HepG2 (cell line): Measurements from ENCODE around the gene GRIP1. TPM values are rescaled to one million over a fixed set of nuclear protein-coding genes. Genes with fewer than 3 reads are reported as not detected.

ENCODE experiments used
- ATAC-seq: fragments of 200-7000 bp; cut with Tn5 transposase; 3 replicates; pipeline ENCODE4 v1.9.1; 2020; ENCODE audit warnings: mild to moderate bottlenecking, moderate library complexity
- BruUV-seq: library from RNA; stranded (reverse); fragments of 400-500 nt; replicated peaks from 2 replicates; lab custom pipeline; 2021; lab: Mats Ljungman, UMichigan
- CTCF ChIA-PET: fragments of 300-600 bp; formaldehyde crosslinking; extraction: SDS; loops from one replicate; lab custom pipeline; 2021; ENCODE audit warnings: low total read pairs, inconsistent platforms, low intra/inter-chr PET ratio; lab: Yijun Ruan, JAX
- POLR2A ChIA-PET: fragments of 350-600 bp; sonication (Branson Sonifier 250); formaldehyde crosslinking; loops from one replicate; lab custom pipeline; 2020; ENCODE audit warnings: antibody characterized with exemption, inconsistent platforms; lab: Yijun Ruan, JAX
- DNase-seq: peaks from one replicate; pipeline ENCODE4 v3.0.0-alpha.2; 2015; ENCODE audit warnings: low spot score
- FAIRE-seq: peaks from 3 replicates; lab custom pipeline; 2011; peaks lifted over from hg19 to GRCh38; lab: Jason Lieb, UNC
- H2AFZ ChIP-seq: one replicate; pipeline ENCODE4 v1.6.1; 2011; ENCODE audit warnings: low read length, inconsistent platforms
- H3K27ac ChIP-seq: fragments of 300-600 bp; 3 replicates; pipeline ENCODE4 v1.8.0; 2011; ENCODE audit warnings: mixed run types, mild to moderate bottlenecking, mixed read lengths, low read length, inconsistent platforms; ENCODE audit not compliant: insufficient read depth; ENCODE audit errors: extremely low read length
- H3K27me3 ChIP-seq, 2 experiments: fragments of 200-600 bp in 1 of 2; 2 replicates in 1 of 2; 3 replicates in 1 of 2; pipeline versions ENCODE4 v1.6.0 to v1.8.0; 2011; ENCODE audit warnings: low read length in 2 of 2, mild to moderate bottlenecking in 2 of 2, moderate library complexity in 2 of 2, inconsistent platforms in 1 of 2; ENCODE audit not compliant: insufficient read depth in 2 of 2, control insufficient read depth in 1 of 2
- H3K36me3 ChIP-seq, 2 experiments: fragments of 200-600 bp in 1 of 2; replicated peaks in 1 of 2; 2 replicates in 1 of 2; 3 replicates in 1 of 2; pipeline versions ENCODE4 v1.5.1 to v1.8.0; 2011; ENCODE audit warnings: low read length in 2 of 2, inconsistent platforms in 1 of 2; ENCODE audit not compliant: insufficient read depth in 2 of 2, control insufficient read depth in 1 of 2
- H3K4me1 ChIP-seq: 2 replicates; pipeline ENCODE4 v1.5.1; 2012; ENCODE audit warnings: low read length, inconsistent platforms; ENCODE audit not compliant: insufficient read depth
- H3K4me2 ChIP-seq: 2 replicates; pipeline ENCODE4 v1.6.0; 2011; ENCODE audit warnings: low read depth, low read length, inconsistent platforms
- H3K4me3 ChIP-seq, 3 experiments: fragments of 200-600 bp in 1 of 3; sonication (generic), shearing (Covaris generic) in 1 of 3; replicated peaks in 1 of 3; 2 replicates each; pipeline ENCODE4 v1.5.1; 2011 to 2016; ENCODE audit warnings: low read length in 3 of 3, inconsistent platforms in 2 of 3, low read depth in 2 of 3, mild to moderate bottlenecking in 2 of 3, control low read depth in 1 of 3, mixed read lengths in 1 of 3; ENCODE audit not compliant: insufficient read depth in 1 of 3
- H3K79me2 ChIP-seq: one replicate; pipeline ENCODE4 v1.6.1; 2011; ENCODE audit warnings: low read length, inconsistent platforms; ENCODE audit not compliant: insufficient read depth
- H3K9ac ChIP-seq: 2 replicates; pipeline ENCODE4 v1.6.0; 2011; ENCODE audit warnings: mild to moderate bottlenecking, low read depth, low read length, inconsistent platforms; ENCODE audit not compliant: insufficient read depth
- H3K9me3 ChIP-seq: 2 replicates; pipeline ENCODE4 v1.5.1; 2012; ENCODE audit warnings: mild to moderate bottlenecking, low read length
- H4K20me1 ChIP-seq: 2 replicates; pipeline ENCODE4 v1.6.0; 2011; ENCODE audit warnings: inconsistent platforms, mild to moderate bottlenecking, low read length, moderate library complexity; ENCODE audit not compliant: insufficient read depth
- ADNP ChIP-seq: sonication (generic); formaldehyde crosslinking; IDR thresholded peaks from 2 replicates; pipeline ENCODE4 v1.4.0; 2020; ENCODE audit warnings: missing genetic modification reagents
- CAMTA2 ChIP-seq: sonication (generic); formaldehyde crosslinking; IDR thresholded peaks from 2 replicates; pipeline ENCODE4 v1.4.0; 2020; ENCODE audit warnings: mild to moderate bottlenecking, missing genetic modification reagents, borderline replicate concordance
- CEBPG ChIP-seq: IDR thresholded peaks from 2 replicates; pipeline ENCODE4 v1.6.1; 2016
- EHMT2 ChIP-seq: fragments of 200-600 bp; sonication (generic); IDR thresholded peaks from 2 replicates; pipeline ENCODE4 v1.7.0; 2017; ENCODE audit warnings: antibody characterized with exemption, low read depth, low read length, borderline replicate concordance
- ERF ChIP-seq: IDR thresholded peaks from 2 replicates; pipeline ENCODE4 v1.6.1; 2018; ENCODE audit warnings: missing biosample characterization, missing genetic modification reagents
- FLYWCH1 ChIP-seq: sonication (generic); formaldehyde crosslinking; IDR thresholded peaks from 2 replicates; pipeline ENCODE4 v1.8.1; 2023; ENCODE audit warnings: mild to moderate bottlenecking, missing genetic modification reagents
- KMT2B ChIP-seq: IDR thresholded peaks from 2 replicates; pipeline ENCODE4 v1.6.1; 2016; ENCODE audit warnings: missing genetic modification reagents, missing compliant biosample characterization
- RFX5 ChIP-seq: IDR thresholded peaks from 2 replicates; pipeline ENCODE4 v1.6.1; 2011; ENCODE audit warnings: low read depth, low read length, improper control_type of control experiment
- SMYD3 ChIP-seq: sonication (generic); formaldehyde crosslinking; IDR thresholded peaks from 2 replicates; pipeline ENCODE4 v1.8.1; 2023; ENCODE audit warnings: mild to moderate bottlenecking, missing genetic modification reagents
- TAF15 ChIP-seq: fragments of 200-400 bp; formaldehyde crosslinking; IDR thresholded peaks from one replicate; pipeline ENCODE4 v1.6.1; 2018; ENCODE audit warnings: mild to moderate bottlenecking, low read depth, low read length; ENCODE audit not compliant: poor library complexity, severe bottlenecking
- TBX3 ChIP-seq: fragments of 450-650 bp; IDR thresholded peaks from 2 replicates; pipeline ENCODE4 v1.6.1; 2017; ENCODE audit warnings: antibody characterized with exemption, mild to moderate bottlenecking, inconsistent platforms, borderline replicate concordance
- TCF7 ChIP-seq: sonication (generic); IDR thresholded peaks from 2 replicates; pipeline ENCODE4 v1.6.1; 2016; ENCODE audit warnings: antibody characterized with exemption, low read depth
- ZFP1 ChIP-seq: IDR thresholded peaks from 2 replicates; pipeline ENCODE4 v1.6.1; 2016
- ZNF225 ChIP-seq: sonication (generic); formaldehyde crosslinking; IDR thresholded peaks from 2 replicates; pipeline ENCODE4 v1.4.0; 2020; ENCODE audit warnings: mild to moderate bottlenecking, missing genetic modification reagents
- ZNF251 ChIP-seq: sonication (generic); formaldehyde crosslinking; IDR thresholded peaks from 2 replicates; pipeline ENCODE4 v1.9.0; 2021; ENCODE audit warnings: mild to moderate bottlenecking, missing genetic modification reagents
- ZNF430 ChIP-seq: sonication (generic); formaldehyde crosslinking; IDR thresholded peaks from 2 replicates; pipeline ENCODE4 v1.9.0; 2021; ENCODE audit warnings: mild to moderate bottlenecking, missing genetic modification reagents
- ZNF530 ChIP-seq: sonication (generic); formaldehyde crosslinking; IDR thresholded peaks from 2 replicates; pipeline ENCODE4 v1.5.0; 2020; ENCODE audit warnings: low read depth, mild to moderate bottlenecking, missing genetic modification reagents
- ZSCAN29 ChIP-seq: sonication (generic); formaldehyde crosslinking; conservative IDR thresholded peaks from 2 replicates; pipeline ENCODE4 v1.4.0; 2020; ENCODE audit warnings: mild to moderate bottlenecking, missing genetic modification reagents
- WGBS: methylation state at CpG from one replicate; pipeline ENCODE4 v1.1.6; 2017; ENCODE audit warnings: low lambda C conversion rate; 5-methylcytosine and 5-hydroxymethylcytosine counted together
- in situ Hi-C: cut with HindIII; loops from 2 replicates; pipeline ENCODE4 v1.10.0; 2017; ENCODE audit warnings: low pct_unique_long_range_greater_than_20kb; ENCODE audit not compliant: extremely low pct_ligation_motif_present
- intact Hi-C: fragments of 100-400 bp; cut with micrococcal nuclease; formaldehyde crosslinking; loops from one replicate; pipeline ENCODE4 v1.10.0; 2022; ENCODE audit not compliant: unreplicated experiment
- polyA plus RNA-seq, 8 experiments: library from polyadenylated mRNA; depleted of rRNA in 3 of 8; stranded (reverse) in 7 of 8; unstranded in 1 of 8; fragments of >200 nt; fragmentation: Illumina TruSeq in 4 of 8; extraction: Trizol in 4 of 8; gene quantifications; 2 replicates each; pipeline versions ENCODE4 v1.2.1 to v1.2.3, GENCODE V29; 2011 to 2016; ENCODE audit warnings: low read depth in 4 of 8, missing spikeins in 1 of 8, mixed read lengths in 1 of 8; ENCODE audit not compliant: insufficient read depth in 1 of 8
- total RNA-seq, 5 experiments: library from RNA; depleted of rRNA; stranded (reverse); fragments of >200 nt; fragmentation: Illumina TruSeq; extraction: Trizol; gene quantifications; 2 replicates each; pipeline ENCODE4 v1.2.3, GENCODE V29; 2016; ENCODE audit warnings: low read depth in 1 of 5
- TF ChIP-seq, protein P1 (sequence below), 2 experiments: sonication (generic) in 1 of 2; formaldehyde crosslinking in 1 of 2; IDR thresholded peaks; 2 replicates each; pipeline versions ENCODE4 v1.5.1 to v1.6.1; 2011 to 2020; ENCODE audit warnings: borderline replicate concordance in 1 of 2, low read depth in 1 of 2, low read length in 1 of 2, mild to moderate bottlenecking in 1 of 2, missing genetic modification reagents in 1 of 2, moderate library complexity in 1 of 2
- TF ChIP-seq, protein P2 (sequence below): sonication (generic); formaldehyde crosslinking; IDR thresholded peaks from 2 replicates; pipeline ENCODE4 v1.5.0; 2020; ENCODE audit warnings: mild to moderate bottlenecking, missing genetic modification reagents

GRIP1 gene
- total and polyA plus RNA-seq, 2 of the 13 experiments (the other 11 are each of a cell fraction or from before 2014, with no cell fraction given) = not detected

DNA sequence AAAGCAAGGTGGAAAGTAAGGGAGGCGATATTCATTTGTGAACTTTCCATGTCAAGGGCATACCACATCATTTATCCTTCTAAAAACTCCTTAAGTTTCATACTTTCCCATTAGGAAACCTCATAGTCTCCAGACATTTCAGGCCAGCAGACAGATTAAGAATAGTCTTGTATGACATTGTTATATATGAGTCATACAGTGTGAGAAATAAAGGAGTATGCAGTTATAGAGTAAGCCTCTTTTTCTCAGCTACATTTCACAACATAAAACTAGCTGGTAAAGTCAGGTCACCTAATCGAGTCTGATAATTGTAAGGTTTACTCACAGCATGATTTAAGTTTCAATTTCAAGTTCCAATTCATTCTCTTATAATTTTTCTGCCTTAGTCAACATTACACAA lies 164.3 kb downstream of the GRIP1 start:
- no peak overlapping the region for H2AFZ ChIP-seq
- H3K9me3 ChIP-seq = no peaks in the 10 kb centered on the region
- in situ Hi-C loops = no loop called here
- H4K20me1 ChIP-seq = no peaks in the 10 kb centered on the region
- no peaks in the 10 kb centered on the region for H3K4me1 ChIP-seq
- H3K79me2 ChIP-seq = no peaks in the 10 kb centered on the region
- ChIA-PET CTCF (no interaction called here), POLR2A (no interaction called here)
- 2% methylated on average over 2 of the region's 2 CpGs for WGBS
- DNase-seq (no peak), FAIRE-seq (no peak), ATAC-seq (no peak)
- H3K27me3 ChIP-seq = no peaks in the 10 kb centered on the region
- BruUV-seq = no TSS peak
- H3K27ac ChIP-seq = no peak overlapping the region
- H3K36me3 ChIP-seq = no peaks in the 10 kb centered on the region
- no peak for TF ChIP-seq CAMTA2 (CRISPR knock-in tag)
- TF ChIP-seq, protein P1, sequence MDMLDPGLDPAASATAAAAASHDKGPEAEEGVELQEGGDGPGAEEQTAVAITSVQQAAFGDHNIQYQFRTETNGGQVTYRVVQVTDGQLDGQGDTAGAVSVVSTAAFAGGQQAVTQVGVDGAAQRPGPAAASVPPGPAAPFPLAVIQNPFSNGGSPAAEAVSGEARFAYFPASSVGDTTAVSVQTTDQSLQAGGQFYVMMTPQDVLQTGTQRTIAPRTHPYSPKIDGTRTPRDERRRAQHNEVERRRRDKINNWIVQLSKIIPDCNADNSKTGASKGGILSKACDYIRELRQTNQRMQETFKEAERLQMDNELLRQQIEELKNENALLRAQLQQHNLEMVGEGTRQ (IDR thresholded peaks at IDR 0.05; ENCODE audit: low read depth, low read length) = no peak
- TF ChIP-seq, protein P1 (CRISPR knock-in tag; IDR thresholded peaks at IDR 0.05; ENCODE audit: borderline replicate concordance) = no peak
- TF ChIP-seq TBX3 = no peak
- no peak for TF ChIP-seq ZFP1 (CRISPR knock-in tag)
- TF ChIP-seq ZSCAN29 (CRISPR knock-in tag) = no peak
- TF ChIP-seq, protein P2, sequence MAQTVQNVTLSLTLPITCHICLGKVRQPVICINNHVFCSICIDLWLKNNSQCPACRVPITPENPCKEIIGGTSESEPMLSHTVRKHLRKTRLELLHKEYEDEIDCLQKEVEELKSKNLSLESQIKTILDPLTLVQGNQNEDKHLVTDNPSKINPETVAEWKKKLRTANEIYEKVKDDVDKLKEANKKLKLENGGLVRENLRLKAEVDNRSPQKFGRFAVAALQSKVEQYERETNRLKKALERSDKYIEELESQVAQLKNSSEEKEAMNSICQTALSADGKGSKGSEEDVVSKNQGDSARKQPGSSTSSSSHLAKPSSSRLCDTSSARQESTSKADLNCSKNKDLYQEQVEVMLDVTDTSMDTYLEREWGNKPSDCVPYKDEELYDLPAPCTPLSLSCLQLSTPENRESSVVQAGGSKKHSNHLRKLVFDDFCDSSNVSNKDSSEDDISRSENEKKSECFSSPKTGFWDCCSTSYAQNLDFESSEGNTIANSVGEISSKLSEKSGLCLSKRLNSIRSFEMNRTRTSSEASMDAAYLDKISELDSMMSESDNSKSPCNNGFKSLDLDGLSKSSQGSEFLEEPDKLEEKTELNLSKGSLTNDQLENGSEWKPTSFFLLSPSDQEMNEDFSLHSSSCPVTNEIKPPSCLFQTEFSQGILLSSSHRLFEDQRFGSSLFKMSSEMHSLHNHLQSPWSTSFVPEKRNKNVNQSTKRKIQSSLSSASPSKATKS (CRISPR knock-in tag) = no peak
- TF ChIP-seq ZNF251 (CRISPR knock-in tag) = no peak
- no peak for TF ChIP-seq CEBPG (CRISPR knock-in tag)
- no peak for TF ChIP-seq RFX5
- TF ChIP-seq ERF (CRISPR knock-in tag) = no peak
- TF ChIP-seq FLYWCH1 (CRISPR knock-in tag) = no peak
- TF ChIP-seq ZNF430 (CRISPR knock-in tag) = no peak
- no peak for TF ChIP-seq EHMT2
- no peak for TF ChIP-seq SMYD3 (CRISPR knock-in tag)
- TF ChIP-seq ZNF225 (CRISPR knock-in tag) = no peak
- TF ChIP-seq TAF15 = no peak
- no peak for TF ChIP-seq ZNF530 (CRISPR knock-in tag)
- no peak for TF ChIP-seq KMT2B (CRISPR knock-in tag)
- no peak for TF ChIP-seq TCF7
- TF ChIP-seq ADNP (CRISPR knock-in tag) = no peak
- H3K4me2 ChIP-seq = no peak overlapping the region
- intact Hi-C loops = no loop called here
- no peak overlapping the region for H3K9ac ChIP-seq
- no peak overlapping the region for H3K4me3 ChIP-seq
